Ovary (tissue), 9 donors: Measurements from ENCODE around the gene HLA-DPA1. TPM values are rescaled to one million over a fixed set of nuclear protein-coding genes. Genes with fewer than 3 reads are reported as not detected.

Experiments
- DNase-seq, 5 donors: peaks; one replicate each; pipeline ENCODE4 v3.0.0-alpha.2; 2019 to 2020
- H3K27ac ChIP-seq, 2 donors: fragments of 200-600 bp; one replicate each; pipeline versions ENCODE4 v1.5.1 to v1.8.0; 2019 to 2022
- H3K27me3 ChIP-seq: fragments of 200-600 bp; one replicate; pipeline ENCODE4 v1.8.0; 2022
- H3K36me3 ChIP-seq: fragments of 200-600 bp; sonication (generic); one replicate; pipeline ENCODE4 v1.5.1; 2019
- H3K4me1 ChIP-seq: one replicate; pipeline ENCODE4 v1.8.1; 2013; ENCODE audit warnings: mild to moderate bottlenecking, moderate library complexity; ENCODE audit not compliant: insufficient read depth
- H3K4me3 ChIP-seq: fragments of 200-600 bp; sonication (generic); one replicate; pipeline ENCODE4 v1.5.1; 2017
- H3K9me3 ChIP-seq, 2 donors: fragments of 200-600 bp in 1 of 2; sonication (generic) in 1 of 2; one replicate each; pipeline versions ENCODE4 v1.5.1 to v1.8.1; 2013 to 2019; ENCODE audit warnings: mild to moderate bottlenecking in 1 of 2, moderate library complexity in 1 of 2
- EP300 ChIP-seq: sonication (generic); formaldehyde crosslinking; IDR thresholded peaks from one replicate; pipeline ENCODE4 v1.6.1; 2017; ENCODE audit warnings: antibody characterized with exemption
- POLR2A ChIP-seq: fragments of 450-650 bp; IDR thresholded peaks from one replicate; pipeline ENCODE4 v1.6.1; 2017; ENCODE audit warnings: antibody characterized with exemption, mild to moderate bottlenecking, moderate library complexity
- WGBS, 3 donors: extraction: QIAGEN DNeasy Blood & Tissue Kit in 1 of 3; methylation state at CpG; one replicate each; pipeline versions ENCODE4 v1.1.5 to v1.1.7; 2013 to 2017; 5-methylcytosine and 5-hydroxymethylcytosine counted together
- intact Hi-C, 4 donors: fragments of 100-400 bp; cut with DNase I; formaldehyde crosslinking; loops; one replicate each; pipeline versions ENCODE4 v1.11.0 to v1.15.1; 2022 to 2023
- polyA plus RNA-seq, 2 donors: library from polyadenylated mRNA; stranded (reverse); fragments of 200-250 nt in 1 of 2; fragments of 350-450 nt in 1 of 2; fragmentation: Illumina TruSeq in 1 of 2; extraction: RNeasy Lipid Tissue Mini Kit (QIAGEN cat#74804) in 1 of 2; gene quantifications; one replicate each; pipeline ENCODE4 v1.2.3, GENCODE V29; 2013 to 2014
- total RNA-seq, 7 donors: library from RNA; depleted of rRNA in 2 of 7; stranded (reverse); fragments of >200 nt in 2 of 7; fragmentation: NEBNext Ultra II Directional in 3 of 7; extraction: Animal tissue kit (Norgen Biotek cat#: 25700) in 3 of 7; gene quantifications; one replicate each; pipeline versions ENCODE4 v1.1.0 to v1.2.4, GENCODE V29; 2016 to 2023
- TF ChIP-seq, protein P1 (sequence below), 3 donors: fragments of 450-650 bp in 2 of 3; fragments of 200-600 bp in 1 of 3; IDR thresholded peaks; one replicate each; pipeline versions ENCODE4 v1.5.1 to v1.8.0; 2016 to 2022; ENCODE audit warnings: antibody characterized with exemption in 3 of 3, mild to moderate bottlenecking in 1 of 3
- donor health status: DM: no; HTN: no; CAD: no; lungs with moderate emphysema.
- donor health status: DM: no; HTN: no; CAD: no.
- donor health status: Bipolar disorder and iron deficiency.
- donor health status: DM: yes; HTN: yes; CAD: no.
- donor health status: DM: no; HTN: no; CAD: no.
- donor health status: DM: yes; HTN: yes; CAD: no.

HLA-DPA1 gene
- total and polyA plus RNA-seq, 9 donors: 11.8 to 304 (median 46.8) TPM

GRCh38 chr6:33080127-33081089, 7.0 kb upstream of the HLA-DPA1 start:
- peak overlapping the region; percentile 40 for H3K4me3 ChIP-seq
- H3K4me1 ChIP-seq: peaks cover 2% of the 10 kb centered on the region
- peak; percentile 43 to 75 (median 65) for DNase-seq
- 4 to 7% (median 7%) methylated on average over 49 of the region's 49 CpGs for WGBS, 3 donors
- no peaks in the 10 kb centered on the region for H3K27me3 ChIP-seq
- H3K36me3 ChIP-seq: no peaks in the 10 kb centered on the region
- peak overlapping the region; percentile 83 to 84 for H3K27ac ChIP-seq
- TF ChIP-seq POLR2A: no peak
- TF ChIP-seq EP300: no peak
- TF ChIP-seq, protein P1, sequence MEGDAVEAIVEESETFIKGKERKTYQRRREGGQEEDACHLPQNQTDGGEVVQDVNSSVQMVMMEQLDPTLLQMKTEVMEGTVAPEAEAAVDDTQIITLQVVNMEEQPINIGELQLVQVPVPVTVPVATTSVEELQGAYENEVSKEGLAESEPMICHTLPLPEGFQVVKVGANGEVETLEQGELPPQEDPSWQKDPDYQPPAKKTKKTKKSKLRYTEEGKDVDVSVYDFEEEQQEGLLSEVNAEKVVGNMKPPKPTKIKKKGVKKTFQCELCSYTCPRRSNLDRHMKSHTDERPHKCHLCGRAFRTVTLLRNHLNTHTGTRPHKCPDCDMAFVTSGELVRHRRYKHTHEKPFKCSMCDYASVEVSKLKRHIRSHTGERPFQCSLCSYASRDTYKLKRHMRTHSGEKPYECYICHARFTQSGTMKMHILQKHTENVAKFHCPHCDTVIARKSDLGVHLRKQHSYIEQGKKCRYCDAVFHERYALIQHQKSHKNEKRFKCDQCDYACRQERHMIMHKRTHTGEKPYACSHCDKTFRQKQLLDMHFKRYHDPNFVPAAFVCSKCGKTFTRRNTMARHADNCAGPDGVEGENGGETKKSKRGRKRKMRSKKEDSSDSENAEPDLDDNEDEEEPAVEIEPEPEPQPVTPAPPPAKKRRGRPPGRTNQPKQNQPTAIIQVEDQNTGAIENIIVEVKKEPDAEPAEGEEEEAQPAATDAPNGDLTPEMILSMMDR (IDR thresholded peaks at IDR 0.05): no peak
- intact Hi-C loops: loop anchor here in 2 of 4 donors (10.0 kb wide), 1 partner anchor 66 kb away; no protein-coding TSS in a partner anchor
- no peaks in the 10 kb centered on the region for H3K9me3 ChIP-seq

- Histone ChIP-seq H3K36me3 (no peaks in the 10 kb centered on the region), H3K9me3 (no peaks in the 10 kb centered on the region), H3K27me3 (no peaks in the 10 kb centered on the region), H3K4me1 (peaks cover 2% of the 10 kb centered on the region), H3K4me3 (no peak overlapping the region), H3K27ac (peak overlapping the region in 1 of 2 donors; percentile 84)
- WGBS, 3 donors: 68 to 75% (median 72%) methylated on average over 4 of the region's 4 CpGs
- intact Hi-C loops: no loop called here
- no peak for DNase-seq
- TF ChIP-seq, protein P1 (IDR thresholded peaks at IDR 0.05): no peak
- TF ChIP-seq EP300: no peak
- TF ChIP-seq POLR2A: no peak
Observed at GRCh38 chr6:33079580-33079979, 6.1 kb upstream of the HLA-DPA1 start.

- TF ChIP-seq POLR2A (no peak), EP300 (no peak)
- TF ChIP-seq, protein P1 (IDR thresholded peaks at IDR 0.05): no peak
- Histone ChIP-seq H3K4me1 (peaks cover 2% of the 10 kb centered on the region), H3K27me3 (no peaks in the 10 kb centered on the region), H3K27ac (no peak overlapping the region), H3K4me3 (no peak overlapping the region), H3K36me3 (no peaks in the 10 kb centered on the region), H3K9me3 (no peaks in the 10 kb centered on the region)
- DNase-seq: no peak
- WGBS, 3 donors: 59 to 74% (median 64%) methylated on average over 2 of the region's 2 CpGs
- intact Hi-C loops: no loop called here
Observed at GRCh38 chr6:33078919-33079521, 5.6 kb upstream of the HLA-DPA1 start.

- intact Hi-C loops: no loop called here
- H3K27me3 ChIP-seq: no peaks in the 10 kb centered on the region
- H3K36me3 ChIP-seq: no peaks in the 10 kb centered on the region
- WGBS, 3 donors: 71 to 78% (median 72%) methylated on average over 3 of the region's 3 CpGs
- no peaks in the 10 kb centered on the region for H3K9me3 ChIP-seq
- no peak overlapping the region for H3K27ac ChIP-seq
- H3K4me3 ChIP-seq: no peak overlapping the region
- DNase-seq: no peak
- peaks cover 2% of the 10 kb centered on the region for H3K4me1 ChIP-seq
- TF ChIP-seq, protein P1 (IDR thresholded peaks at IDR 0.05): no peak
- TF ChIP-seq EP300 (no peak), POLR2A (no peak)
Observed at GRCh38 chr6:33078442-33078841, 5.0 kb upstream of the HLA-DPA1 start.
